ENCODE measurements around the gene VPS16.

The VPS16 gene

DNA sequence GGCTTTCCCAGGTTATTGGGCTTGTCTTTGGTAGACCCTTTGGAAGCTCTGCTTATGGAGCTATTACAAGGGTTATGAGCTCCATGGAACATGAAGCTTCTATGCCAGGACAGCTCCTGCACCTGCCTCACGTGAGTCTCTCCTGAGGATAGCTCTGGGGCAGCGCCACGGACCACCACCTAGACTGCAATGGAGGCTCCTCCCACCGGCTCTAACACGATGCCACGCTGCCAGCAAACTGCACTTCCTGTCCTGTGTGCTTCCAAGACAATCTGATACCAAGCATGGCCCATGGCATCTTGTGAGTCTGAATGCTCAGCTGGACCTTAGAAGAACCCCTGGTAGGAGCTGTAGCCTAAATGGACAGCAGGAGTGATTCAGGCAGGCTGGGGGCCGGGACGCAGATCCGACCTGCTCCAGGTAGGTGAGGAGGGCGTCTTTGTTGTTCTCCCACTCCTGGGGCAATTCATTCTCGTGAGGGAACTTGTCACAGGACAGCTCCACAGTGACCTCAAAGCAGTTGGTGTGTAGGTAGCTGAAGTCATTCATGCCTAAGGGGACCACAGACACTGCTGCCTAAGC is 45.6 kb upstream of the VPS16 start:
- H3K4me1 ChIP-seq (ENCODE audit: control insufficient read depth, low read length), result no peaks in the 10 kb centered on the region
- no peaks in the 10 kb centered on the region for H3K9me2 ChIP-seq (replicated peaks; ENCODE audit: control insufficient read depth, low read length)
- H3K27me3 ChIP-seq (ENCODE audit: control insufficient read depth, low read length), result peaks cover 7% of the 10 kb centered on the region; the same call in 1 of the 2 replicates
- no peak overlapping the region for H3K4me3 ChIP-seq (ENCODE audit: low read length)
- no peaks in the 10 kb centered on the region for H4K20me1 ChIP-seq (ENCODE audit: control insufficient read depth, insufficient read depth, low read depth, low read length)
- H3F3A ChIP-seq (ENCODE audit: control insufficient read depth, insufficient read depth), result no peaks in the 10 kb centered on the region
- H3K9me3 ChIP-seq (ENCODE audit: control insufficient read depth, insufficient read depth, low read length), result no peaks in the 10 kb centered on the region
- H3K27ac ChIP-seq (ENCODE audit: low read depth, low read length), result no peak overlapping the region
- no peaks in the 10 kb centered on the region for H3K79me2 ChIP-seq (ENCODE audit: control insufficient read depth, low read length)
- no peaks in the 10 kb centered on the region for H3K36me3 ChIP-seq (ENCODE audit: control insufficient read depth, low read length)
- TF ChIP-seq EZH2phosphoT487 (IDR thresholded peaks at IDR 0.05; ENCODE audit: borderline replicate concordance, low read length), result no peak
- TF ChIP-seq, protein P1, sequence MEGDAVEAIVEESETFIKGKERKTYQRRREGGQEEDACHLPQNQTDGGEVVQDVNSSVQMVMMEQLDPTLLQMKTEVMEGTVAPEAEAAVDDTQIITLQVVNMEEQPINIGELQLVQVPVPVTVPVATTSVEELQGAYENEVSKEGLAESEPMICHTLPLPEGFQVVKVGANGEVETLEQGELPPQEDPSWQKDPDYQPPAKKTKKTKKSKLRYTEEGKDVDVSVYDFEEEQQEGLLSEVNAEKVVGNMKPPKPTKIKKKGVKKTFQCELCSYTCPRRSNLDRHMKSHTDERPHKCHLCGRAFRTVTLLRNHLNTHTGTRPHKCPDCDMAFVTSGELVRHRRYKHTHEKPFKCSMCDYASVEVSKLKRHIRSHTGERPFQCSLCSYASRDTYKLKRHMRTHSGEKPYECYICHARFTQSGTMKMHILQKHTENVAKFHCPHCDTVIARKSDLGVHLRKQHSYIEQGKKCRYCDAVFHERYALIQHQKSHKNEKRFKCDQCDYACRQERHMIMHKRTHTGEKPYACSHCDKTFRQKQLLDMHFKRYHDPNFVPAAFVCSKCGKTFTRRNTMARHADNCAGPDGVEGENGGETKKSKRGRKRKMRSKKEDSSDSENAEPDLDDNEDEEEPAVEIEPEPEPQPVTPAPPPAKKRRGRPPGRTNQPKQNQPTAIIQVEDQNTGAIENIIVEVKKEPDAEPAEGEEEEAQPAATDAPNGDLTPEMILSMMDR (IDR thresholded peaks at IDR 0.05; ENCODE audit: low read depth, low read length, poor library complexity, severe bottlenecking), result no peak
- no peak overlapping the region for H3K4me2 ChIP-seq (ENCODE audit: low read length)

DNA sequence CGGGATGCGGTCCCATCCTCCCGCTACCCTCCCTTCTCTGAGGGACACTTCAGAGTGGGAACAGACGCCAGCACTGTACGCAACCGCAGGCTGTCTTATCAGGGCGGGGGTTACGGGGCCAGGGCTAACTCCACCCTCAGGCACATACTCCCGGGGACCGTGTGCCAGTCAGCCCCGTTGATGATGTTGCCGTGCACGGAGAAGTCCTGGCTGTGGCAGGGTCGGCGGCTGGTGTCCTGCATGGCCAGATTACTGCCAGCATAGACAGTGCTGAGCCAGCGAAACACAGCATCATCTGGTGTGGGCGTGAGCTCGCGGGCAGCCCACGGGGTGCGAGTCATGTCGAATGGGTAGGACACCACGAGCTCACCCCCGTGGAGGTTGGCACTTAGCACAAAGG is 45.1 kb upstream of the VPS16 start:
- Histone ChIP-seq H3K79me2 (ENCODE audit: control insufficient read depth, low read length) (no peaks in the 10 kb centered on the region), H3K36me3 (ENCODE audit: control insufficient read depth, low read length) (no peaks in the 10 kb centered on the region), H4K20me1 (ENCODE audit: control insufficient read depth, insufficient read depth, low read depth, low read length) (no peaks in the 10 kb centered on the region), H3K27me3 (ENCODE audit: control insufficient read depth, low read length) (peaks cover 7% of the 10 kb centered on the region; the same call in 1 of the 2 replicates), H3K4me3 (ENCODE audit: low read length) (no peak overlapping the region), H3K4me1 (ENCODE audit: control insufficient read depth, low read length) (no peaks in the 10 kb centered on the region), H3K9me2 (replicated peaks; ENCODE audit: control insufficient read depth, low read length) (no peaks in the 10 kb centered on the region), H3F3A (ENCODE audit: control insufficient read depth, insufficient read depth) (no peaks in the 10 kb centered on the region), H3K9me3 (ENCODE audit: control insufficient read depth, insufficient read depth, low read length) (no peaks in the 10 kb centered on the region), H3K27ac (ENCODE audit: low read depth, low read length) (no peak overlapping the region), H3K4me2 (ENCODE audit: low read length) (no peak overlapping the region)
- TF ChIP-seq EZH2phosphoT487 (IDR thresholded peaks at IDR 0.05; ENCODE audit: borderline replicate concordance, low read length), result no peak
- TF ChIP-seq, protein P1 (IDR thresholded peaks at IDR 0.05; ENCODE audit: low read depth, low read length, poor library complexity, severe bottlenecking), result no peak

DNA sequence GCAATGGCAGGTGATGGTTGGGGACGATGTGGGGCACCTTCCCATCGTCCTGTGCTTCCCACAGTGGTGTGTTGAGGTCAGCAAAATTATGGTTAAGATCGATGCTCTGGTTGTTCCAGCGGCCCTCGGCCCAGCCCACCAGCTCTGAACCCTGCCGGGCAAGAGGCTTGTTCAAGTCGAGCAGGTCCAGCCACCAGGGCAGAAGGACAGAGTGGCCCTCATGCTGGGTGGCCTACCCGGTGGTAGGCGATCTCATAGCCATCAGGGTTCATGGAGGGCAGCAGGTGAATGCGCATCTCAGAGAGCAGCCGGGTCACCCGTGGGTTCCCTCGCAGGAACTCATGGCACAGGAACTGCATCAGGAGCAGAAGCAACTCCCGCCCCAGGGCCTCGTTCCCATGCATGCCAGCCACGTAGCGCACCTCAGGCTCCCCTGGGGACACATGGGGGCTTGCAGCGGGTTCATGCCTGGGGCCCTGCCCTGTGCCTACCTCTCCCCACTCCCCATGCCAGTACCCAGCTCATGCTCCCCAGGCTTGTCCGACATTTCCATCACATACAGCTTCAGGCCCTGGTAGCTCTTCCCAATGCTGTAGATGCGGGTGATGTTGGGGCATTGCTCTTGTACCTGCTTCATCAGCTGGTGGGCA is 44.4 kb upstream of the VPS16 start:
- Histone ChIP-seq H3K4me3 (ENCODE audit: low read length) (no peak overlapping the region), H3F3A (ENCODE audit: control insufficient read depth, insufficient read depth) (no peaks in the 10 kb centered on the region), H3K4me1 (ENCODE audit: control insufficient read depth, low read length) (no peaks in the 10 kb centered on the region), H3K4me2 (ENCODE audit: low read length) (no peak overlapping the region), H3K36me3 (ENCODE audit: control insufficient read depth, low read length) (no peaks in the 10 kb centered on the region), H3K79me2 (ENCODE audit: control insufficient read depth, low read length) (no peaks in the 10 kb centered on the region), H3K9me3 (ENCODE audit: control insufficient read depth, insufficient read depth, low read length) (no peaks in the 10 kb centered on the region), H4K20me1 (ENCODE audit: control insufficient read depth, insufficient read depth, low read depth, low read length) (no peaks in the 10 kb centered on the region), H3K27ac (ENCODE audit: low read depth, low read length) (no peak overlapping the region), H3K9me2 (replicated peaks; ENCODE audit: control insufficient read depth, low read length) (no peaks in the 10 kb centered on the region), H3K27me3 (ENCODE audit: control insufficient read depth, low read length) (peaks cover 7% of the 10 kb centered on the region; the same call in 1 of the 2 replicates)
- TF ChIP-seq, protein P1 (IDR thresholded peaks at IDR 0.05; ENCODE audit: low read depth, low read length, poor library complexity, severe bottlenecking), result no peak
- no peak for TF ChIP-seq EZH2phosphoT487 (IDR thresholded peaks at IDR 0.05; ENCODE audit: borderline replicate concordance, low read length)
